Activated CD4-positive, alpha-beta T cell treated with anti-CD3 and anti-CD28 coated beads, Interleukin-2, amount 10 ng/mL, durations not matched to agents 24 days and 14 days (primary cell): ENCODE measurements around the gene CDRT4. TPM values are rescaled to one million over a fixed set of nuclear protein-coding genes. Genes with fewer than 3 reads are reported as not detected.

ENCODE experiments used
- DNase-seq: peaks from one replicate; pipeline ENCODE4 v3.0.0; 2022
- H3K27ac Mint-ChIP-seq: one replicate; pipeline ENCODE4 v1.8.0; 2022; ENCODE audit warnings: mild to moderate bottlenecking, mixed read lengths
- H3K27me3 Mint-ChIP-seq: one replicate; pipeline ENCODE4 v1.8.0; 2022; ENCODE audit warnings: mixed read lengths
- H3K36me3 Mint-ChIP-seq: one replicate; pipeline ENCODE4 v1.8.0; 2022; ENCODE audit warnings: low read depth, mild to moderate bottlenecking, mixed read lengths
- H3K4me1 Mint-ChIP-seq: one replicate; pipeline ENCODE4 v1.8.0; 2021; ENCODE audit warnings: mixed read lengths
- H3K4me3 Mint-ChIP-seq: one replicate; pipeline ENCODE4 v1.8.0; 2022; ENCODE audit warnings: mild to moderate bottlenecking, moderate library complexity, mixed read lengths
- H3K9me3 Mint-ChIP-seq: one replicate; pipeline ENCODE4 v1.8.0; 2021; ENCODE audit warnings: mixed read lengths
- intact Hi-C: fragments of 100-400 bp; cut with micrococcal nuclease; formaldehyde crosslinking; loops from one replicate; pipeline ENCODE4 v1.15.1; 2023
- total RNA-seq: library from RNA; stranded (reverse); gene quantifications from 2 replicates; pipeline ENCODE4 v1.2.3, GENCODE V29; 2022

The CDRT4 gene
- total RNA-seq, 1 donor from 2014 or later, result 0.79 TPM

GRCh38 chr17:15457723-15458094 lies 9.7 kb downstream of the CDRT4 start:
- Mint-ChIP-seq H3K27ac (no peak overlapping the region), H3K4me3 (no peak overlapping the region), H3K4me1 (no peaks in the 10 kb centered on the region), H3K9me3 (peaks cover 5% of the 10 kb centered on the region), H3K27me3 (no peaks in the 10 kb centered on the region), H3K36me3 (peaks cover 10% of the 10 kb centered on the region)
- no peak for DNase-seq
- intact Hi-C loops, result no loop called here

- H3K27me3 Mint-ChIP-seq, result no peaks in the 10 kb centered on the region
- H3K27ac Mint-ChIP-seq, result no peak overlapping the region
- H3K9me3 Mint-ChIP-seq, result peaks cover 5% of the 10 kb centered on the region
- no peak overlapping the region for H3K4me3 Mint-ChIP-seq
- H3K4me1 Mint-ChIP-seq, result no peaks in the 10 kb centered on the region
- peaks cover 10% of the 10 kb centered on the region for H3K36me3 Mint-ChIP-seq
- DNase-seq, result no peak
- intact Hi-C loops, result no loop called here
These were observed 10.3 kb downstream of the CDRT4 start for GRCh38 chr17:15456972-15457722.

- no peaks in the 10 kb centered on the region for H3K4me1 Mint-ChIP-seq
- peaks cover 10% of the 10 kb centered on the region for H3K36me3 Mint-ChIP-seq
- peaks cover 5% of the 10 kb centered on the region for H3K9me3 Mint-ChIP-seq
- no peak overlapping the region for H3K27ac Mint-ChIP-seq
- H3K27me3 Mint-ChIP-seq, result no peaks in the 10 kb centered on the region
- intact Hi-C loops, result no loop called here
- H3K4me3 Mint-ChIP-seq, result no peak overlapping the region
- no peak for DNase-seq
These were observed 10.9 kb downstream of the CDRT4 start for GRCh38 chr17:15456496-15456895.

- no peak for DNase-seq
- Mint-ChIP-seq H3K9me3 (peaks cover 5% of the 10 kb centered on the region), H3K4me3 (no peak overlapping the region), H3K27ac (no peak overlapping the region), H3K4me1 (no peaks in the 10 kb centered on the region), H3K27me3 (no peaks in the 10 kb centered on the region), H3K36me3 (peaks cover 5% of the 10 kb centered on the region)
- intact Hi-C loops, result no loop called here
These were observed 13.1 kb downstream of the CDRT4 start for GRCh38 chr17:15454346-15454745.

GRCh38 chr17:15453782-15454181 lies 13.6 kb downstream of the CDRT4 start:
- intact Hi-C loops, result no loop called here
- no peak for DNase-seq
- Mint-ChIP-seq H3K4me3 (no peak overlapping the region), H3K4me1 (no peaks in the 10 kb centered on the region), H3K36me3 (peaks cover 5% of the 10 kb centered on the region), H3K9me3 (peaks cover 5% of the 10 kb centered on the region), H3K27ac (no peak overlapping the region), H3K27me3 (no peaks in the 10 kb centered on the region)

GRCh38 chr17:15453246-15453645 lies 14.2 kb downstream of the CDRT4 start:
- Mint-ChIP-seq H3K9me3 (peaks cover 5% of the 10 kb centered on the region), H3K27ac (no peak overlapping the region), H3K27me3 (no peaks in the 10 kb centered on the region), H3K4me1 (no peaks in the 10 kb centered on the region), H3K4me3 (no peak overlapping the region), H3K36me3 (peaks cover 5% of the 10 kb centered on the region)
- intact Hi-C loops, result no loop called here
- no peak for DNase-seq

- Mint-ChIP-seq H3K27ac (no peak overlapping the region), H3K27me3 (no peaks in the 10 kb centered on the region), H3K36me3 (peaks cover 5% of the 10 kb centered on the region), H3K9me3 (peaks cover 5% of the 10 kb centered on the region), H3K4me1 (no peaks in the 10 kb centered on the region), H3K4me3 (no peak overlapping the region)
- DNase-seq, result no peak
- intact Hi-C loops, result no loop called here
These were observed 14.7 kb downstream of the CDRT4 start for GRCh38 chr17:15452746-15453145.

GRCh38 chr17:15451680-15452079 lies 15.7 kb downstream of the CDRT4 start:
- Mint-ChIP-seq H3K4me1 (no peaks in the 10 kb centered on the region), H3K4me3 (no peak overlapping the region), H3K27me3 (no peaks in the 10 kb centered on the region), H3K36me3 (peaks cover 5% of the 10 kb centered on the region), H3K9me3 (peaks cover 5% of the 10 kb centered on the region), H3K27ac (no peak overlapping the region)
- DNase-seq, result no peak
- intact Hi-C loops, result no loop called here

GRCh38 chr17:15448580-15448956 lies 18.9 kb downstream of the CDRT4 start:
- no peaks in the 10 kb centered on the region for H3K36me3 Mint-ChIP-seq
- no peaks in the 10 kb centered on the region for H3K27me3 Mint-ChIP-seq
- DNase-seq, result no peak
- intact Hi-C loops, result no loop called here
- H3K4me3 Mint-ChIP-seq, result no peak overlapping the region
- peaks cover 7% of the 10 kb centered on the region for H3K4me1 Mint-ChIP-seq
- H3K27ac Mint-ChIP-seq, result no peak overlapping the region
- H3K9me3 Mint-ChIP-seq, result no peaks in the 10 kb centered on the region

GRCh38 chr17:15447928-15448579 lies 19.4 kb downstream of the CDRT4 start:
- Mint-ChIP-seq H3K4me3 (no peak overlapping the region), H3K4me1 (peaks cover 7% of the 10 kb centered on the region), H3K9me3 (no peaks in the 10 kb centered on the region), H3K27me3 (no peaks in the 10 kb centered on the region), H3K36me3 (no peaks in the 10 kb centered on the region), H3K27ac (no peak overlapping the region)
- DNase-seq, result no peak
- intact Hi-C loops, result no loop called here

- H3K4me1 Mint-ChIP-seq, result peaks cover 7% of the 10 kb centered on the region
- DNase-seq, result no peak
- H3K9me3 Mint-ChIP-seq, result no peaks in the 10 kb centered on the region
- intact Hi-C loops, result no loop called here
- no peak overlapping the region for H3K27ac Mint-ChIP-seq
- H3K4me3 Mint-ChIP-seq, result no peak overlapping the region
- no peaks in the 10 kb centered on the region for H3K36me3 Mint-ChIP-seq
- no peaks in the 10 kb centered on the region for H3K27me3 Mint-ChIP-seq
These were observed 21.4 kb downstream of the CDRT4 start for GRCh38 chr17:15446036-15446435.

GRCh38 chr17:15444805-15445204 lies 22.6 kb downstream of the CDRT4 start:
- H3K27ac Mint-ChIP-seq, result no peak overlapping the region
- no peak overlapping the region for H3K4me3 Mint-ChIP-seq
- H3K27me3 Mint-ChIP-seq, result no peaks in the 10 kb centered on the region
- peaks cover 7% of the 10 kb centered on the region for H3K4me1 Mint-ChIP-seq
- intact Hi-C loops, result no loop called here
- no peaks in the 10 kb centered on the region for H3K9me3 Mint-ChIP-seq
- H3K36me3 Mint-ChIP-seq, result peaks cover under 1% of the 10 kb centered on the region
- DNase-seq, result peak; percentile 61

- no peak overlapping the region for H3K4me3 Mint-ChIP-seq
- intact Hi-C loops, result no loop called here
- H3K27ac Mint-ChIP-seq, result no peak overlapping the region
- no peaks in the 10 kb centered on the region for H3K27me3 Mint-ChIP-seq
- H3K36me3 Mint-ChIP-seq, result peaks cover 13% of the 10 kb centered on the region
- H3K9me3 Mint-ChIP-seq, result peaks cover under 1% of the 10 kb centered on the region
- no peak for DNase-seq
- peaks cover 7% of the 10 kb centered on the region for H3K4me1 Mint-ChIP-seq
These were observed 24.9 kb downstream of the CDRT4 start for GRCh38 chr17:15442311-15443180.

- DNase-seq, result no peak
- Mint-ChIP-seq H3K36me3 (peaks cover 20% of the 10 kb centered on the region), H3K4me1 (peaks cover 10% of the 10 kb centered on the region), H3K9me3 (peaks cover 8% of the 10 kb centered on the region), H3K27ac (no peak overlapping the region), H3K4me3 (no peak overlapping the region), H3K27me3 (no peaks in the 10 kb centered on the region)
- intact Hi-C loops, result no loop called here
These were observed 26.1 kb downstream of the CDRT4 start for GRCh38 chr17:15441315-15441714.
